A549 (cell line): Measurements from ENCODE around the gene DHX35.

ENCODE experiments used
- CHD2 ChIP-seq: fragments of 150-350 bp; IDR thresholded peaks from 2 replicates; pipeline ENCODE4 v1.6.1; 2014; ENCODE audit warnings: low read length; ENCODE audit not compliant: partially characterized antibody
- CTCF ChIP-seq: fragments of >200 bp; sonication (Bioruptor Twin); formaldehyde crosslinking; IDR thresholded peaks from 3 replicates; pipeline ENCODE4 v1.5.1; 2016
- POLR2A ChIP-seq: IDR thresholded peaks from 2 replicates; pipeline ENCODE4 v1.6.1; 2012; ENCODE audit warnings: mild to moderate bottlenecking, low read length
- TFCP2L1 ChIP-seq: fragments of 250-450 bp; sonication (Bioruptor Pico); IDR thresholded peaks from 2 replicates; pipeline ENCODE4 v1.5.0; 2021; ENCODE audit warnings: mild to moderate bottlenecking
- TF ChIP-seq, protein P1 (sequence below): IDR thresholded peaks from 2 replicates; pipeline ENCODE4 v1.6.1; 2012

DNA sequence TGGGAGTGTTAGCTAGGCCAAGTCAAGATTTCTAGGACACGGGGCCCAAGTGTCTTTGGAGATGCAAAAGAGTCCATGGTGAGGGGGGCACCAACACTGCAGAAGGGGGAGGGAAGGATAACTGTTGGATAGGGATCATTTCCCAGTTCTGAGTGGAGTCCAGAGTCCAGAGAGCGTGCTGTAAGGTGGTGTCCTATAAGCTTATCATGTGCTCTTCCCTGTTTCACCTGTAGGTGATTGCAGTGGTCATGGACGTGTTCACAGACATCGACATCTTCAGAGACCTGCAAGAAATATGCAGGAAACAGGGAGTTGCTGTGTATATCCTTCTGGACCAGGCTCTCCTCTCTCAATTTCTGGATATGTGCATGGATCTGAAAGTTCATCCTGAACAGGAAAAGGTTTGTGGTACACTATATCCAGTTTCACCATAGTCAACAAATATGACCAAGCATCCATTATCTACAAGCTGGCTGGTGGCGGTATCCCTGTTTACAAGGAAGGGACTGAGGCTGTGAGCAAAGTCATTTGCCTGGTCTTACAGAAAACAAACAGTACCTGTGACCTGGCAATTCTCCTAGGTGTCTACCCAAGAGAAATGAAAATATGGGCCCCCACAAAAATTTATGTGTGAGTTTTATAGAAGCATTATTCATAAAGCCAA is 20.3 kb upstream of the DHX35 start:
- TF ChIP-seq POLR2A, result no peak
- TF ChIP-seq TFCP2L1 (CRISPR knock-in tag), result no peak
- TF ChIP-seq CHD2, result no peak
- TF ChIP-seq, protein P1, sequence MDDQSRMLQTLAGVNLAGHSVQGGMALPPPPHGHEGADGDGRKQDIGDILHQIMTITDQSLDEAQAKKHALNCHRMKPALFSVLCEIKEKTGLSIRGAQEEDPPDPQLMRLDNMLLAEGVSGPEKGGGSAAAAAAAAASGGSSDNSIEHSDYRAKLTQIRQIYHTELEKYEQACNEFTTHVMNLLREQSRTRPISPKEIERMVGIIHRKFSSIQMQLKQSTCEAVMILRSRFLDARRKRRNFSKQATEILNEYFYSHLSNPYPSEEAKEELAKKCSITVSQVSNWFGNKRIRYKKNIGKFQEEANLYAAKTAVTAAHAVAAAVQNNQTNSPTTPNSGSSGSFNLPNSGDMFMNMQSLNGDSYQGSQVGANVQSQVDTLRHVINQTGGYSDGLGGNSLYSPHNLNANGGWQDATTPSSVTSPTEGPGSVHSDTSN, result no peak
- TF ChIP-seq CTCF, result no peak
